Activated CD4-positive, alpha-beta T cell treated with anti-CD3 and anti-CD28 coated beads, Interleukin-10, Interleukin-2, amounts not matched to agents 100 ng/mL and 50 ng/mL, durations not matched to agents 16 hours and 8 hours (primary cell): ENCODE measurements around the gene SULT1A2.
"Not testable (repeated sequence)": the region's sequence is repeated elsewhere in the genome, so short reads cannot be mapped to it uniquely, and the experiment has no call there.

ENCODE experiments used
- DNase-seq: peaks from one replicate; pipeline ENCODE4 v3.0.0-alpha.2; 2020

Gene SULT1A2

DNA sequence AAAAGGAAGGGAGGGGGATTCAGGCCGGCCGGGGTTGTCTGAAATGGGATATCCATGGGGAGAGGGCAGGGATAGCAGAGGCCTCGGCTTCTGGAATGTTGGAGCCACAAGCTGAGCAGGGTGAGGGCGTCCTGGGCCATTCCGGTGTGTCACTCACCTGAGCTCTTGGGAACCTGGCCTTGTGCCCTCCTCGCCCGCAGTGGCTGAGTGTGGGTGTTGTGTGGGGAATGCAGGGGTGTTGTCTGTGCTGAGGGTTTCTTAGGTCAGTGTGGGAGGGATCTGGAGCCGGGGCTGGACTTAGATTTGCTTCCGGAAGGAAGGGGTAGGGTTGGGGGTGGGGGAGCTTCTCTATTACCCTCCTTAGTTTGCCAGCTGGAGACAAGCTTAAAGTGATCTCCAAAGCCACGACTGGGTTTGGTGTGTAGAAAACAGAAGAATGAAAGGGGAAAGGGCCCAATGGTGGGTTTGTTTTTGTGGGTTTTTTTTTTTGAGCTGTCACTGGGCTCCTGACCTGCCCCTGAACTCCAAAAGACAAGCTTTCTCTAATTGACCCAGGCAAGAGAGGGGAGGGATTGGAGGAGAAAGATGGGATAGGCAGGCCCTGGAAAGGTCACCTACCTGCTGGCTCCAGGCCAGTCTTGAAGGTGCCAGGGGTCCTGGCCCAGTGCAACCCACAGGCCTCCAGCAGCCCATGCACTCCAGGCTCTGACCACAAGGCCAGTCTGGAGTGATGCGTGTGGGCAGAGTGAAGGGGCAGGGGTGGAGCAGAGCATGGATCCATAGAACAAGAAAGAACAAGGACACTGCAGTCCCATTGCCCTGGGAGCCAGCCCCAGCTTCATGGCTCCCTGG is at the start of gene SULT1A2:
Gene SULT1A2, minus strand, starts transcription at position 211 of the 852 bp plus-strand sequence. CDS start 1,120 bp downstream, outside the sequence.
- no peak for DNase-seq

DNA sequence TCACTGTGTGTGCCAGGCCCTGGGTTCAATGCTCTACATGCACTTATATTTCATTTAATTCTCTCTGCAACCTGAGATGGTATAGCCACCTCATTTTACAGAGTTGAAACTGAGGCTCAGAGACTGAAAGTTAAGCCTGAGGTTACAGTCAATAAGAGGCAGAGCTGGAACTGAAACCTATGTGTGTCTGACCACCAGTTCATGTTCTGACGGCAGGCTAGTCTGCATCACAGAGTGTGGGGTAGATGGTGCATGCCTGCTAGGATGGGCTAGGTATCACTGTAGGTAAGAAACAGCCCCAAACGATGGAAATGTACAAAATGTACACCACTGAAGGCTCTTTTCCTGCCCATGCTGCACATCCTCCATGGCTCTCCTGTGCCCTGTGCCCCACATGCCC is 43.1 kb upstream of the SULT1A2 start:
- peak; percentile 45 for DNase-seq

DNA sequence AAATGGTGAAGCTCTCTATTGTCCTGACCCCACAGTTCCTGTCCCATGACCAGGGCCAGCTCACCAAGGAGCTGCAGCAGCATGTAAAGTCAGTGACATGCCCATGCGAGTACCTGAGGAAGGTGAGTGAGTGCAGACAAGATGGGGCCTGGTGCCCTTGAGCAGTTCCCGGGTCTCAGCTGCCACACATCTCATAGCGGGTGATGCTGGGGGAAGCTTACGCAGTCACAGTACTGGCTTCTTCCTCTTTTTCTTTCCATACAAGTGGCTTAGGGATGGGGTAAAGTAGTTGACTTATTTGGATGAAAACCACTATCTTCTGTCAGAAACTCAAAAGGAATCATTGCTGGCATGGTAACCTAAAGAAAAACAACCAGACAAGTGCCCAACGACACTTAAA is 41.5 kb upstream of the SULT1A2 start:
- not testable (repeated sequence) for DNase-seq

DNA sequence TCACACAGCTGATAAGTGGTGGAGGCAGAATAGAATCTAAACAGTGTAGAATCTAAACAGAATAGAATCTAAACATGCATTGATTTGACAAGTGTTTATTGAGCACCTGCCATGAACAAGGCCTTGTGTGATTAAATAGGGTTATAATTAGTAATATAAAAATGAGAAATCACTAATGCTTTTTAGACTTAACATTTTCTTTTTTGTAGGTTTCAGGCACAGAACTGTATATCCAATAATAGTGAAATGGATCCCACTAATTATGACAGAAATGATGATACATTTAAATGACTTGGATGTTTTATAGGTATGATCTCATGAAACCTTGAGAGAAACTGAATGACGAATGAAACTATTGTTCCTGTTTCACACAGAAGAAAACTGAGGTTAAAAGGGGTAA is 40.9 kb upstream of the SULT1A2 start, which contains the start of gene NPIPB8:
Gene NPIPB8, plus strand, starts transcription at position 301 of the 400 bp plus-strand sequence. CDS start 296 bp downstream, outside the sequence.
- not testable (repeated sequence) for DNase-seq

DNA sequence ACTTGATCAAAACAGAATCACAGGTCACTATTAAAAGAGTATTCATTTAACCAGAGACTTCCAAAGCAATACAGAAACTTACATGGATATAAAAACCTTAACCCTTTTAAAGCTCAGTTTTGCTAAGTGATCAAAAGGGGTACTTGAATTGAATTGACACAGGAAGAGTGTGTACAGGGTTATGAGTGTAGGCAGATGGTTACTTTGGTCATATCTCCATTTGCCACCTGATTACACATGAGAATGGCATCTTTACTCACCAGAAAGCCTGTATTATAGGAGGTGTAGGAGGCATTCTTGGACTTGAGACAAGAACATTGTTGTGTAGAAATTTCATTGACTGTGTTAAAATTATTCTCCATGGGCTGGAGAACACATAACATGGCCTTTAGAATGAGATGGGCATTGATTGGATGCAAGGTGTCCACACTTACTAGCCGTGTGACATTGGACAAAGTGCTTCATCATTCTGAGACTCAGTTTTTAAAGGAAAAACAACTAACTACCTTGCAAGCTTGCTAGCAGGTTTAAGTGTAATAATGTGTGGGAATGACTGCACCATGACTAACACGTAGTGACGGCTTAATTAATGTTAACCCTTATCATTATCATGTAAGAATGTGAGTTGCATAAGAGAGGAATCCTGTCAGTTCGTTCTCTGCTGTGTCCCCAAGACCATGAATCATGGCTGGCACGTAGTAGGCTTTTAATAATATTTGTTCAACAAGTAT is 39.4 kb upstream of the SULT1A2 start:
- not testable (repeated sequence) for DNase-seq

DNA sequence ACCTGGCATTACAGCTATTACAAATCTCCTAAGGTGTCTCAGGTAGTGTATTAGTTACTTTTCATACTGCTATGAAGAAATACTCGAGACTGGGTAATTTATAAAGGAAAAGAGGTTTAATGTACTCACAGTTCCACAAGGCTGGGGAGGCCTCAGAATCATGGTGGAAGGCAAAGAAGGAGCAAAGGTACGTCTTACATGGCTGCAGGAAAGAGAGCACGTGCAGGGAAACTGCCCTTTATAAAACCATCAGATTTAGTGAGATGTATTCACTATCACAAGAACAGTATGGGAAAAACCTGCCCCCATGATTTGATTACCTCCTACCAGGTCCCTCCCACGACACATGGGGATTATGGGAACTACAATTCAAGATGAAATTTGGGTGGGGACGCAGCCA is 34.1 kb upstream of the SULT1A2 start:
- not testable (repeated sequence) for DNase-seq

DNA sequence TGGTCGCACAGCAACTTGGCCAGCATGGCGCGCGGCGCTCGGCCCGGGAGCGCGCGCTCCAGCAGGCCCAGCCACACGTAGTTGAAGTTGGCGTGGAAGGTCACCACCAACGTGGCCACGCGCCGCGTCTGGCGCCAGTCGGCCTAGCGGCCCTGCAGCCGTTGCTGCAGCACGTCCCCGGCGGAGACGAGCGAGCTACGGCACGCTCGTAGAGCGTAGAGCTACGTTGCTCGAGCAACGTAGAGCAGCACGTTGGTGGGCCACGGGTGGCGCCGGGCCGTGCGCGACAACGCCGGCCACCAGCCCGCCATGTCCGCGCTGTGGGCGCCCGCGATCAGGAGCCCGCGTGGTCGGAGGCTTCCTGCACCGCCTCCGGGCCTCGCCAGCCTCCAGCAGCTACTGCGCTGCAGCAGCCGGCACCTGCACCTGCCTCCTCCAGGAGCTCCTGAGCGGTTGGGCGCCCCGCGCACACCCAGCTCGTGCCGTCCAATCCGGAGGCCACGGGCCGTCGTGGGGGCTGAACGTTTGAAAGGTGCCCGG is 26.4 kb upstream of the SULT1A2 start:
- DNase-seq: peak; percentile 81

DNA sequence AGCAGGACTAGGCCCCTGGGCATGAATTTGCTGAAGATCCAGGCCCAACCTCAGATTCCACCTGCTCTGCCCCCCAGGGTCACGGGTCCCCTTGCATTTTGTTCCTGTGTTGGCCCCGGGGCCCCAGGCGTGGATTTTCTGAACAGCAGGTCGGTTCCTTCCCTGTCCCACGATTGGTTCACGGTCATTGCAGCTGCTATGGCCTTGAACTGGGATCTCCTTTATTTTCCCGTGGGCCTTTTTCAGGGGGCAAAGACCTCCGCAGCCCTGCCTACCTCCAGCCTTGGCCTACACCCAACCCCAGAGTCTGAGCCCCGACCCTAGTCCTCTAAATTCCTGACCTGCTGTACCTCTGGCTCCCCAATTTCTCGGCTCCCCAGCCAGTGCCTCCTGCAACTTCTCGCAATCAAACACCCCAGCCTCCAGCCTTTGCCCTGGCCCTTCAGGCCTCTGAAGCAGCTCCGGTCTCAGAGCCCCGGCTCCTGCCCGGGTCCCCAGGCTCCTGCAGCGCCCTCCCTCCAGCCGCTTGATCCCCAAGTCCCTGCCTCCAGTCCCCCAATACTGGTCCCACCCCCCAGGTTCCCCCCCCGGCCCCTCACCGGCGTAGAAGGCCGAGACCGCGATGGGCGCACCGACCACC is 25.8 kb upstream of the SULT1A2 start:
- not testable (repeated sequence) for DNase-seq

DNA sequence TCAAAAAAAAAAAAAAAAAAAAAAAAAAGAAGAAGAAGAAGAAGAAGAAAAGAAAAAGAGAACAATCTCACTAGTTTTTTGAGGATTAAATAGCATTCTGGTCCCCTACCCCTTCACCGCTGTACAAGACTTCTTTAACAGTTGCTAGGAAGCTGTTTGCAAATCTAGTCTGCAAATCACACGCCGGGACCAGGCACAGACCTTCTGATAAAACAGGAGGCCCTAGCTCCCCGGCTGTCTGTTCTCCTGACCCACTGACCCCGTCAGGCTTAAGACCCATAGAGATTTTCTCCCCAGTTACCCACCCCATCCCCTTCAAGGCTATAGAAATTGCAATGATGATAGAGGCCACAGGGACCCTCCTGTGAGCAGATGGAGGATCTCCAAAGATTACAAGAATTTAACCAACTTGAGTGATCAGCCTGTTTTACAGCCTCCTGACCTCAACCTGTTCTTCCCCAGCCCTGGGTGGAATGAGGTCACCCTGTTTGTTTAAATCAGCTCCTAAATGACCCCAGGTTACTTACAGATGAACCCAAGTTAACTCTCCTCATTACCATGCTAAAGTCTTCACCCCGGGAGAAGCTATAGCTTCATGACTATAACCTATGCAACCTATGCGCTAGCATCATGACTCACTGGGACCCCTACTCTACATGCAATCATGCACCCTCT is 24.8 kb upstream of the SULT1A2 start:
- no peak for DNase-seq

DNA sequence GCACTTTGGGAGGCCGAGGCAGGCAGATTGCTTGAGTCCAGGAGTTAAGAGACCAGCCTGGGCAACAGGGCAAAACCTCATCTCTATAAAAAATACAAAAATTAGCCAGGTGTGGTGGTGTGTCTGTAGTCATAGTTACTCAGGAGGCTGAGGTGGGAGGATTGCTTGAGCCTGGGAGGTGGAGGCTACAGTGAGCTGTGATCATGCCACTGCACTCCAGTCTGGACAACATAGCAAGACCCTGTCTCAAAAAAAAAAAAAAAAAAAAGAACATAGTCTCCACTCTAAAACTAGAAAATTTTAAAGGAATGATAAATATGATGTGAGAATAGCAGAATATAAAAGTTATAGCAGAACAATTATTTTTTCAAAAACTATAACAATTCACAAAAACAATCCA is 23.5 kb upstream of the SULT1A2 start:
- DNase-seq: not testable (repeated sequence)

DNA sequence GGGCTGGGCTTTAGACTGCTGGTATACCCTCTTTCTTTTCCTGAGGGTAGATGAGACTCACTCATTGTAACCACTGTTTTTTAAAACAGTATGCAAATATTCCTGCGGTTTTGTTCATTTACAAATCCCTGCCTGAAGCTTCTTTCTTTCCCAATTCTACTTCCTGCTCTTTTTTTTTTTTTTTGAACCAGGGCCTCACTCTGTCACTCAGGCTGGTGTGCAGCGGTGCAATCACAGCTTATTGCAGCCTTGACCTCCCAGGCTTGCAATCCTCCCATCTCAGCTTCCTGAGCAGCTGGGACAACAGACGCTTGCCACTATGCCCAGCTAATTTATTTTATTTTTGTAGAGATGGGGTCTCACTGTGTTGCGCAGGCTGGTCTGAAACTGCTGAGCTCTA is 21.0 kb upstream of the SULT1A2 start:
- DNase-seq: no peak

DNA sequence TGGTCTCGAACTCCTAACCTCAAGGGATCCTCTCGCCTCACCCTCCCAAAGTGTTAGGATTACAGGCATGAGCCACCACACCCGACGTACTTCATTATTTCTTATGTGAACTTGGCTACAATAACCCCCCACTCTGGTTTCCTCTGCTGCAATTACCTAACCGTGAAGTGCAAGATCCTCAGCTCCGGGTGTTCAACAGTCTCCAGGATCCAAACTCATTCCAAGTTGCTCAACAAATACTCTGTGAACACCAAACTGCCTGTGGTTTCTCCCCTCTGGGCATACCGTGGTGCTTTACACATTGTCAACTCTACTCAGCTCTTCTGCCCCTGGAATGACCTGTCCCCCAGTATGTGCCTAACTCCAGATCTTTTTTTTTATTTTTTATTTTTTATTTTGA is 19.8 kb upstream of the SULT1A2 start:
- DNase-seq: no peak

DNA sequence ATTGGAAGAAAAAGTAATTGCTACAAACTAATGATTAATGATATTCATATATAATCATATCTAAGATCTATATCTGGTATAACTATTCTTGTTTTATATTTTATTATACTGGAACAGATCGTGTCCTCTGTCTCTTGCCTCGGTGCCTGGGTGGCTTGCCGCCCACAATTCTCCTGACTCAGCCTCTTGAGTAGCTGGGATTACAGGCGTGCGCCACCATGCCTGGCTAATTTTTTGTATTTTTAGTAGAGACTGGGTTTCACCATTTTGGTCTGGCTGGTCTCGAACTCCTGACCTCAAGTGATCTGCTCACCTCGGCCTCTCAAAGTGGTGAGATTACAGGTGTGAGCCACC is 19.4 kb upstream of the SULT1A2 start:
- not testable (repeated sequence) for DNase-seq

DNA sequence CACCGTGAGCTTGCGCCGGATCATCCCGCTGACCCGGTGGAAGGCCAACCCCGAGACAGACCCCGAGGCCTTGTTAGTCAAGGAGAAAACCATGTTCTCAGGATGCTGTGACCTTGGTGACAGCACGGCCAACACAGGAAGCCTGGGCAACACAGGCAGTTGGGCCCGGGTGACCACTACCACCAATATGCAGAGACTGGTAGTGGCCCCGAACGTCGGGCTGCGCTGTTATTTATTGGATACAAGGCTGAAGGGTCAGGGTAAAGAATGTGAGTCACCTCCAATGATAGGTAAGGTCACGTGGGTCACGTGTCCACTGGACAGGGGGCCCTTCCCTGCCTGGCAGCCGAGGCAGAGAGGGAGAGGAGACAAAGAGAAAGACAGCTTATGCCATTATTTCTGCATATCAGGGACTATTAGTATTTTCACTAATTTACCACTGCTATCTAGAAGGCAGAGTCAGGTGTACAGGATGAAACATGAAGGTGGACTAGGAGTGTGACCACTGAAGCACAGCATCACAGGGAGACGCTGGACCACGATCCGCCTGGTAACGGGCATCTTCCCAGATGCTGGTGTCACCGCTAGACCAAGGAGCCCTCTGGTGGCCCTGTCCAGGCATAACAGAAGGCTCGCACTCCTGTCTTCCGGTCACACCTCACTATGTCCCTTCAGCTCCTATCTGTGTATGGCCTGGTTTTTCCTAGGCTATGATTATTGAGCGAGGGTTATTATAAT is 18.8 kb upstream of the SULT1A2 start:
- peak; percentile 35 for DNase-seq

DNA sequence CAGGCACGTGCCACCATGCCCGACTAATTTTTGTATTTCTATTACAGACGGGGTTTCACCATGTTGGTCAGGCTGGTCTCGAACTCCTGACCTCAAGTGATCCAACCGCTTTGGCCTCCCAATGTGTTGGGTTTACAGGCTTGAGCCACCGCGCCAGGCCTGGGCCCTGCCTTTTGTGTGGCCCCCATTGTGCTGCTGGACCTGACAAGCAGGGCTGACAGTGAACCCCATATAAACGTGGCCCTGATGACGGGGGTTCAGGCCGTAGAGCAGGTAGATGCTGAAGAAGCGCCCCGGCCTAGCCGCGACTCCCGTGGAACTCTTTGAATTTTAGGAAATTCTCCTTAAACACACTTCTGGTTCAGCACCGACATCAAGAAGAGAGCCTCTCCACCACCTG is 17.7 kb upstream of the SULT1A2 start:
- DNase-seq: not testable (repeated sequence)

DNA sequence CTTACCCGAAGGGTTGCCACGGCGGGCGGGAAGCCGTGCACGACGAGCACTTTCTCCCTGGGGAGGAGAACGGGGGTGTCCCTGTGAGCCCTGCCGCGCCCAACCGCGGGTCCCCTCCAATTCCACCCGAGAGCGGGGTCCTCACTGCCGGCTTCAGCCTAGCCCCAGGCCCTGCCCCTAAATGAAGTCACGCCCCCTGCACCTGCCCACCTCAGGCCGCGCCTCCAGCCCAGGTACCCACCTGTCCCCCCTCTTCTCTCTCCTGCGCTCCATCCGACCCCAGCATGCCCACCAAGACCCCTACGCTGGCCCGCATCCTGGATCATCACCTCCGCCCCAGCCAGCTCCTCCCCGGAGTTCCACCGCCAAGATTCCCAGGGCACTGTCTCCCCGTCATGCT is 17.1 kb upstream of the SULT1A2 start:
- not testable (repeated sequence) for DNase-seq

DNA sequence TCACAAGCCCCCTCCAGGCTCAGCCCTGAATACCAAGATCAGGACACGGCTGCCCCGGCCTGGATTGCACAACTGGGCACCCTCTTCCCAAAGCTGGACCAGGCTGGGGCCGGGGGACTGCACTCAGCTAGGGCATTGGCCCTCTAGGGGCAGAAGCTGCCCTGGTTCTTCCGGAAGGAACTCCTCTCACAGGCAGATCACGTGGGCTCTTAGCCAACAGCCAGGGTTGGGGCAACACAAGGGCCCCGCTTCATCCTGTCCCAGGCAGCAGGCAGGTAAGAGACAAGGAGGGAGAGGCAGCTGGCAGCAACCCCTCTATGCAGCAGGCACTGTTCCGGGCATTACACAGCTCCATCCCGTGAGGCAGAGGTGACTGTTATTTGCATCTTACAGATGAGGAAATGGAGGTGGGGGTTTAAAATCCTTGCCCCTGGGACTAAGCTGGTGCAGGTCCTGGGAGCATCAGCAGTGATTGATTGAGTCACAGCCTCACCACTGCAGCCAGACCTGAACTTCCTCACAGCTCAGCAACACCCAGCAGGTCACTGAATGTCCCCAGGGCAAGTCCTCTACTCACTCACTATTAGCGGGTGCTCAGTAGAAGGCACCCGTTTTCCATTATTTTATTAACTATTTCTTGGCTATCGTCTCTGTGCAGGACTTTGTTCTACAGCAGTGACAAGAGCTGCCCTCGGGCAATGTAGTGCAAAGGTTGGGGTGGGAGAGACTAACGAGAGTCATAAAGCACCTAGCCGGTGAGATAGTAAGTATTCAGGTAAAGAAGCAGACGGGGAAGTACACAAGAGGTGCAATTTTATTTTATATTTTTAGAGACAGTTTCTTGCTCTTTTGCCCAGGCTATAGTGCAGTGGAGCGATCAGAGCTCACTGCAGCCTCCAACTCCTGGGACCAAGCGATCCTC is 15.8 kb upstream of the SULT1A2 start:
- not testable (repeated sequence) for DNase-seq

DNA sequence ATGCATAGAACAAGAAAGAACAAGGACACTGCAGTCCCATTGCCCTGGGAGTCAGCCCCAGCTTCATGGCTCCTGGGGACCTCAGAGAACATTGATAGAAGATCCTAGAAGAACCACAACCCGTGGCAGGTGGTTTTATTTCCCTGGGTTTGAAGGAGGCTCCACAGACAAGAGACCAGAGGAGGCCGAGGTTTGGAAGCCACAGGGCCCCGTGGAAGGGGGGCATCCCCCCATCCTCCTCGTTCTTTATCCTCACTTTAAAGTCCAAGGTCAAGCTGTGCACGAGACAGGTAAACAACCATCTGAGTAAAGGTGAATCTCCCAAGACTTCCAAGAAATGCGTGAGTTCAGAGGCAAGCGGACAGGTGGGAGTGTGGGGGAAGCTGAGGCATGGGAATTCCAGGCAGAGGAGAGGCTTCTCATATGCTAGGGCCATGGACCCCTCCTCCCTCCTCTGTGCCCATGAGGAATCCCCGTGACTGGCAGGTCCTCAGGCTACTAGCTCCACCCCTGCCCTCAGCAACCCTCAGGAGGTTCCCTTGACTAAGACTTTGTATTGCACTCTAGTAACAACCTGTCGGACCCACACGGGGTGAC is 13.8 kb upstream of the SULT1A2 start:
- no peak for DNase-seq

DNA sequence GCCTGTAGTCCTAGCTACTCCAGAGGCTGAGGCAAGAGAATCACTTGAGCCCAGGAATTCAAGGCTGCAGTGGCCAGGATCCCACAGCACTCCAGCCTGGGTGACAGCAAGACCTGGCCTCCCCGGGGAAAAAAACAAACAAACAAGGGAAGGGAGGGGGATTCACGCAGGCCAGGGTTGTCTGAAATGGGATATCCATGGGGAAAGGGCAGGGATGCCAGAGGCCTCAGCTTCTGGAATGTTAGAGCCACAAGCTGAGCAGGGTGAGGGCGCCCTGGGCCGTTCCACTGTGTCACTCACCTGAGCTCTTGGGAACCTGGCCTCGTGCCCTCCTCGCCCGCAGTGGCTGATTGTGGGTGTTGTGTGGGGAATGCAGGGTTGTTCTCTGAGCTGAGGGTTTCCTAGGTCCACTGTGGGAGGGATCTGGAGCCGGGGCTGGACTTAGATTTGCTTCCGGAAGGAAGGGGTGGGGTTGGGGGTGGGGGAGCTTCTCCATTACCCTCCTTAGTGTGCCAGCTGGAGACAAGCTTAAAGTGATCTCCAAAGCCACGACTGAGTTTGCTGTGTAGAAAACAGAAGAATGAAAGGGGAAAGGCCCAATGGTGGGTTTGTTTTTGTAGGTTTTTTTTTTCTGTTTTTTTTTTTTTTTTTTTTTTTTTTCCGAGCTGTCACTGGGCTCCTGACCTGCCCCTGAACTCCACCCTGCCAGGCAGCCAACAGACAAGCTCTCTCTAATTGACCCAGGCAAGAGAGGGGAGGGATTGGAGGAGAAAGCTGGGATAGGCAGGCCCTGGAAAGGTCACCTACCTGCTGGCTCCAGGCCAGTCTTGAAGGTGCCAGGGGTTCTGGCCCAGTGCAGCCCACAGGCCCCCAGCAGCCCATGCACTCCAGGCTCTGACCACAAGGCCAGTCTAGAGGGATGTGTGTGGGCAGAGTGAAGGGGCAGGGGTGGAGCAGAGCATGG is 13.1 kb upstream of the SULT1A2 start, which contains the start of gene SULT1A1:
Gene SULT1A1, minus strand, starts transcription at position 414 of the 964 bp plus-strand sequence. CDS start 1,189 bp downstream, outside the sequence.
- DNase-seq: no peak
